Ectodermal cell (in vitro differentiated cells): ENCODE measurements around the gene ADARB2.
"Not testable (repeated sequence)": the region's sequence is repeated elsewhere in the genome, so short reads cannot be mapped to it uniquely, and the experiment has no call there.

Experiments
- H3K27ac ChIP-seq: 2 replicates; pipeline ENCODE4 v1.7.0; 2013; ENCODE audit warnings: mild to moderate bottlenecking, low read depth, low read length; ENCODE audit not compliant: insufficient read depth, poor library complexity, severe bottlenecking
- H3K27me3 ChIP-seq: 2 replicates; pipeline ENCODE4 v1.7.0; 2013; ENCODE audit warnings: mild to moderate bottlenecking, low read length; ENCODE audit not compliant: insufficient read depth, control insufficient read depth, poor library complexity, severe bottlenecking
- H3K36me3 ChIP-seq: one replicate; pipeline ENCODE4 v1.7.0; 2013; ENCODE audit warnings: low read length; ENCODE audit not compliant: control insufficient read depth, insufficient read depth
- H3K4me1 ChIP-seq: one replicate; pipeline ENCODE4 v1.7.0; 2013; ENCODE audit warnings: low read length; ENCODE audit not compliant: control insufficient read depth, insufficient read depth
- H3K4me3 ChIP-seq: 2 replicates; pipeline ENCODE4 v1.7.0; 2013; ENCODE audit warnings: low read depth, low read length, control low read depth; ENCODE audit not compliant: insufficient read depth
- H3K9me3 ChIP-seq: 2 replicates; pipeline ENCODE4 v1.7.0; 2013; ENCODE audit warnings: mild to moderate bottlenecking, low read length, moderate library complexity; ENCODE audit not compliant: control insufficient read depth
- WGBS, 2 experiments: methylation state at CpG; one replicate each; pipeline ENCODE4 v1.1.7; 2013; ENCODE audit warnings: missing lambda C conversion rate in 2 of 2; 5-methylcytosine and 5-hydroxymethylcytosine counted together

The ADARB2 gene

DNA sequence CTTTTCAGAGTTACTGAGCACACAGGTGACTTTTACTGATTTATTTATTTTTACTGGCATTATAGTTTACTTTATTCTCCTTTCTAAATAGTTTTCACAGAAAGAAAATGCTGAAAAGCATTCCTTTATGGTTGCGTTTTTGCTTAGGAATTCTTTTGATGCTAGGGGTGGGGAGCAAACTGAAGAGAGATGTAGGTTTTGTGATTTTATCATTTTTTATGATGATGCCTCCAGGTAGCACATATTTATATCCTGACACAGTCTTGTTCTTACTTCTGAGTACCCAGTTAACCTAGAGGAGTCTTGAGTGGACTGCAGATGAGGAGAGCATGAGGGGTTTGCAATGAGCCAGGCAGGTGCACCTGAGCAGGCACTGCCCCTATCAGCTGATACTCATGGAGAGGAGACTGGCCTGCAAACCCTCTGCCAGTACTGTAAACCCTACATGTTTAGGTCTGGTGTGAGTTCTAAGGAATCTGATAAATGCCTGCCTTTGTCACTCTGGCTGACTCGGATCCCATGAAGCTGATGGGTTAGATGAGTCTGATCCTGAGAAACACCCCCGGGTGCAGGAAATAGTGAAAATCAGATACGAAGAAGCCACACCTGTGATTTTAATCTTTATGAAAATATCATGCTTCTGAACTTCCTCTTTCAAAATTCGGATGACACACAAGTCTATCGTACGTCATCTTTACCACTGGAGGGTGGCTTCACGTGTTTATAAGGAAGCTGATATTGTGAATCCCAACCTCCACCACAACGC lies 378.3 kb downstream of the ADARB2 start:
- Histone ChIP-seq H3K27ac (no peak overlapping the region), H3K36me3 (no peaks in the 10 kb centered on the region), H3K4me1 (peaks cover 10% of the 10 kb centered on the region), H3K27me3 (no peaks in the 10 kb centered on the region), H3K4me3 (no peak overlapping the region), H3K9me3 (no peaks in the 10 kb centered on the region)
- WGBS, 2 experiments, result 91 to 94% methylated on average over 9 of the region's 9 CpGs

GRCh38 chr10:1358147-1358546 lies 379.2 kb downstream of the ADARB2 start:
- no peaks in the 10 kb centered on the region for H3K36me3 ChIP-seq
- H3K9me3 ChIP-seq, result no peaks in the 10 kb centered on the region
- H3K27ac ChIP-seq, result no peak overlapping the region
- 89 to 92% methylated on average over 5 of the region's 5 CpGs for WGBS, 2 experiments
- H3K27me3 ChIP-seq, result no peaks in the 10 kb centered on the region
- peaks cover 10% of the 10 kb centered on the region for H3K4me1 ChIP-seq
- no peak overlapping the region for H3K4me3 ChIP-seq

- H3K36me3 ChIP-seq, result no peaks in the 10 kb centered on the region
- H3K9me3 ChIP-seq, result no peaks in the 10 kb centered on the region
- H3K4me3 ChIP-seq, result no peak overlapping the region
- peaks cover 10% of the 10 kb centered on the region for H3K4me1 ChIP-seq
- 89 to 91% methylated on average over 4 of the region's 4 CpGs for WGBS, 2 experiments
- H3K27ac ChIP-seq, result no peak overlapping the region
- no peaks in the 10 kb centered on the region for H3K27me3 ChIP-seq
Measured at GRCh38 chr10:1356349-1356748, 381.0 kb downstream of the ADARB2 start.

DNA sequence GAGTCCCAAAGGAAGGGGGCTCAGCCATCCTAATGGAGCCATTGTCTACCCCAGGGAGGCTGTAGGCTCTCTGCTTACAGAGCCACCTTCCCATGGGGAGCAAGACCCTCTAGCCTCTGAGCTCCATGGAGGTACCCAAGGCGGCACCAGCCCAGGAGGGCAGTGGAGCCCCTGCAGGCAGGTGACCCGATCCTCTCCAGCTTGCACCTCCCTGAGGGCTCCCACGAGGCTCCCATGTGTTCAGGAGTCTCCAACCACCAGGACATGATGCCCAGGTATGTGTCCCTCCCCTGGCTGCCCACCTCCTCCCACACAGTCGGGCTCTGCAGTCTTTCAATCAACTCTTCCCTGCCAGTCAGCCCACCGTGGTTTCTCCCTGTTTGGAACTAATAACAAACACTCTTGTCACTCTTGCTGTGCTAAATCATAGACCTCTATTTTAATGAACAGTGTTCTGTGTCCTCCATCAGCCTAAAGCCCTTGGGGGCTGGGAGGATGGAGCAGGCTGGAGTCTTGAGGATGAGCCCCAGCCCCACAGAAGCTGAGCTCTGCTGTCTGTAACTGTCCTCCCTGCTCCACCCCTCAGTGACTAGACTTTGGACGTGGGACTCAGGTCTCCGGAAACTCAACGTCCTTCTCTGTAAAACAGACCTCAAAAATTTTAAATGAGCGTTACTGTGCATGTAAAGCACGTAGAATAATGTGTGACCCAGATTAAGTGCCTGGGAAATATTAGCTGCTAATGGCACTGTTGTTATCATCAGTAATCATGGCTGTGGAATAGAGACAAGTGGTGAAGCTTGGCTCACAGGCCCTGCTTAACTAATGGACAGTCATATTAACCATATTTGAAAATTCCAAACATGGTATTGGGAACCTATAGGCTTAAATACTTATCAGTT lies 382.3 kb downstream of the ADARB2 start:
- peaks cover 3% of the 10 kb centered on the region for H3K4me1 ChIP-seq
- no peaks in the 10 kb centered on the region for H3K9me3 ChIP-seq
- H3K27ac ChIP-seq, result no peak overlapping the region
- no peaks in the 10 kb centered on the region for H3K36me3 ChIP-seq
- no peak overlapping the region for H3K4me3 ChIP-seq
- no peaks in the 10 kb centered on the region for H3K27me3 ChIP-seq
- WGBS, 2 experiments, result 89 to 91% methylated on average over 10 of the region's 10 CpGs

DNA sequence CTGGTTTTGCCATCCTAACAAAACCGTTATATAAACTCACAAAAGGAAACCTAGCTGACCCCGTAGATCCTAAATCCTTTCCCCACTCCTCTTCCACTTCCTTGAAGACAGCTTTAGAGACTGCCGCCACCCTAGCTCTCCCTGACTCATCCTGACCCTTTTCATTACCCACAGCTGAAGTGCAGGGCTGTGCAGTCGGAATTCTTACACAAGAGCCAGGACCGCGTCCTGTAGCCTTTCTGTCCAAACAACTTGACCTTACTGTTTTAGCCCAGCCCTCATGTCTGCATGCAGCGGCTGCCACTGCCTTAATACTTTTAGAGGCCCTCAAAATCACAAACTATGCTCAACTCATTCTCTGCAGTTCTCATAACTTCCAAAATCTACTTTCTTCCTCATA lies 385.0 kb downstream of the ADARB2 start:
- not testable (repeated sequence) for H3K9me3 ChIP-seq, H3K27me3 ChIP-seq, H3K4me3 ChIP-seq, H3K36me3 ChIP-seq, H3K27ac ChIP-seq, H3K4me1 ChIP-seq
- WGBS, 2 experiments, result 92 to 93% methylated on average over 7 of the region's 7 CpGs

DNA sequence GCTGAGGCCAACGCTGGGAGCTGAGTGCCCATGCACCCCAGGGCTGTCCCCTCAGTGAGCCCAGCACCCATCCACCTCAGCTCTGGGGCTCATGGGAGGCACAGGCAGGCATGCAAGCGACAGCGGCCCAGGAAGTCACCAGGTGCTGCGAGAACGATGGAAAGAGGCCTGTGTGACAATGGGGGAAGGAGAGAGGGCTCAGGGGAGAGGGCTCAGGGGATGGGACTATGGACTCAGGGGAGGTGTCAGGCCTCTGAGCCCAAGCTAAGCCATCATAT lies 388.6 kb downstream of the ADARB2 start:
- Histone ChIP-seq H3K4me1 (no peaks in the 10 kb centered on the region), H3K9me3 (no peaks in the 10 kb centered on the region), H3K27ac (no peak overlapping the region), H3K27me3 (no peaks in the 10 kb centered on the region), H3K36me3 (no peaks in the 10 kb centered on the region), H3K4me3 (no peak overlapping the region)
- 88% methylated on average over 5 of the region's 5 CpGs for WGBS, 2 experiments

- Histone ChIP-seq H3K4me3 (no peak overlapping the region), H3K36me3 (no peaks in the 10 kb centered on the region), H3K27ac (no peak overlapping the region), H3K4me1 (no peaks in the 10 kb centered on the region), H3K9me3 (no peaks in the 10 kb centered on the region), H3K27me3 (no peaks in the 10 kb centered on the region)
- WGBS, 2 experiments, result 72 to 75% methylated on average over 17 of the region's 17 CpGs
Measured at GRCh38 chr10:1347962-1348772, 389.2 kb downstream of the ADARB2 start.

GRCh38 chr10:1347525-1347924 lies 389.8 kb downstream of the ADARB2 start:
- 96% methylated on average over 15 of the region's 15 CpGs for WGBS, 2 experiments
- H3K36me3 ChIP-seq, result no peaks in the 10 kb centered on the region
- no peaks in the 10 kb centered on the region for H3K4me1 ChIP-seq
- H3K27ac ChIP-seq, result no peak overlapping the region
- H3K9me3 ChIP-seq, result no peaks in the 10 kb centered on the region
- no peaks in the 10 kb centered on the region for H3K27me3 ChIP-seq
- no peak overlapping the region for H3K4me3 ChIP-seq

DNA sequence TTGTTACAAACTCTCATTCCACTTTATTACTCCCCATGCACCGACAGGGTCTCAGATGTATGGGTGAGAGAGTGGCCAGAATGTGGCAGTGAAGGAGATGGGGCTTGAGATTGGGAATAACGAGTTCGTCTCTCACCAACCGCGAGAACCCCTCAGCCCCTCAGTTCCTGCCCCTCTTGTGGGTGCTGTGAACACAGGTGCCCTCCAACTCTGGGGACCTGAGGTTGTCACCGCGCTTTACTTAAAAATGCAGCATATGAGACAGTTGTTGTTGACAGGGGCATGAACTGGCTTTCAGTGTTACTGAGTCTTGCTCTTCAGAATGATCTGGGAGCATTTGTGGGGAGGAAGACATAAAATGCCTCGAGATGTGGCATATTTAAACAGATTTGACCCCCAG lies 391.1 kb downstream of the ADARB2 start:
- no peaks in the 10 kb centered on the region for H3K9me3 ChIP-seq
- H3K4me3 ChIP-seq, result no peak overlapping the region
- no peaks in the 10 kb centered on the region for H3K27me3 ChIP-seq
- no peaks in the 10 kb centered on the region for H3K36me3 ChIP-seq
- no peak overlapping the region for H3K27ac ChIP-seq
- WGBS, 2 experiments, result 91 to 95% methylated on average over 7 to 8 of the region's 8 CpGs
- no peaks in the 10 kb centered on the region for H3K4me1 ChIP-seq

- Histone ChIP-seq H3K4me3 (no peak overlapping the region), H3K36me3 (no peaks in the 10 kb centered on the region), H3K4me1 (no peaks in the 10 kb centered on the region), H3K27me3 (no peaks in the 10 kb centered on the region), H3K27ac (no peak overlapping the region), H3K9me3 (no peaks in the 10 kb centered on the region)
- WGBS, 2 experiments, result 87 to 90% methylated on average over 4 of the region's 4 CpGs
Measured at GRCh38 chr10:1345368-1345767, 392.0 kb downstream of the ADARB2 start.
